ENCODE data around the gene CERS2.

- TF ChIP-seq POLR2AphosphoS5 (IDR thresholded peaks at IDR 0.05; ENCODE audit: low read depth, low read length) (no peak), JUND (IDR thresholded peaks at IDR 0.05) (no peak), FOXM1 (IDR thresholded peaks at IDR 0.05; ENCODE audit: low read depth) (no peak), RXRA (IDR thresholded peaks at IDR 0.05; ENCODE audit: borderline replicate concordance, low read depth) (no peak)
- TF ChIP-seq, protein P1, sequence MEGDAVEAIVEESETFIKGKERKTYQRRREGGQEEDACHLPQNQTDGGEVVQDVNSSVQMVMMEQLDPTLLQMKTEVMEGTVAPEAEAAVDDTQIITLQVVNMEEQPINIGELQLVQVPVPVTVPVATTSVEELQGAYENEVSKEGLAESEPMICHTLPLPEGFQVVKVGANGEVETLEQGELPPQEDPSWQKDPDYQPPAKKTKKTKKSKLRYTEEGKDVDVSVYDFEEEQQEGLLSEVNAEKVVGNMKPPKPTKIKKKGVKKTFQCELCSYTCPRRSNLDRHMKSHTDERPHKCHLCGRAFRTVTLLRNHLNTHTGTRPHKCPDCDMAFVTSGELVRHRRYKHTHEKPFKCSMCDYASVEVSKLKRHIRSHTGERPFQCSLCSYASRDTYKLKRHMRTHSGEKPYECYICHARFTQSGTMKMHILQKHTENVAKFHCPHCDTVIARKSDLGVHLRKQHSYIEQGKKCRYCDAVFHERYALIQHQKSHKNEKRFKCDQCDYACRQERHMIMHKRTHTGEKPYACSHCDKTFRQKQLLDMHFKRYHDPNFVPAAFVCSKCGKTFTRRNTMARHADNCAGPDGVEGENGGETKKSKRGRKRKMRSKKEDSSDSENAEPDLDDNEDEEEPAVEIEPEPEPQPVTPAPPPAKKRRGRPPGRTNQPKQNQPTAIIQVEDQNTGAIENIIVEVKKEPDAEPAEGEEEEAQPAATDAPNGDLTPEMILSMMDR (IDR thresholded peaks at IDR 0.05) = no peak
- TF ChIP-seq, protein P2, sequence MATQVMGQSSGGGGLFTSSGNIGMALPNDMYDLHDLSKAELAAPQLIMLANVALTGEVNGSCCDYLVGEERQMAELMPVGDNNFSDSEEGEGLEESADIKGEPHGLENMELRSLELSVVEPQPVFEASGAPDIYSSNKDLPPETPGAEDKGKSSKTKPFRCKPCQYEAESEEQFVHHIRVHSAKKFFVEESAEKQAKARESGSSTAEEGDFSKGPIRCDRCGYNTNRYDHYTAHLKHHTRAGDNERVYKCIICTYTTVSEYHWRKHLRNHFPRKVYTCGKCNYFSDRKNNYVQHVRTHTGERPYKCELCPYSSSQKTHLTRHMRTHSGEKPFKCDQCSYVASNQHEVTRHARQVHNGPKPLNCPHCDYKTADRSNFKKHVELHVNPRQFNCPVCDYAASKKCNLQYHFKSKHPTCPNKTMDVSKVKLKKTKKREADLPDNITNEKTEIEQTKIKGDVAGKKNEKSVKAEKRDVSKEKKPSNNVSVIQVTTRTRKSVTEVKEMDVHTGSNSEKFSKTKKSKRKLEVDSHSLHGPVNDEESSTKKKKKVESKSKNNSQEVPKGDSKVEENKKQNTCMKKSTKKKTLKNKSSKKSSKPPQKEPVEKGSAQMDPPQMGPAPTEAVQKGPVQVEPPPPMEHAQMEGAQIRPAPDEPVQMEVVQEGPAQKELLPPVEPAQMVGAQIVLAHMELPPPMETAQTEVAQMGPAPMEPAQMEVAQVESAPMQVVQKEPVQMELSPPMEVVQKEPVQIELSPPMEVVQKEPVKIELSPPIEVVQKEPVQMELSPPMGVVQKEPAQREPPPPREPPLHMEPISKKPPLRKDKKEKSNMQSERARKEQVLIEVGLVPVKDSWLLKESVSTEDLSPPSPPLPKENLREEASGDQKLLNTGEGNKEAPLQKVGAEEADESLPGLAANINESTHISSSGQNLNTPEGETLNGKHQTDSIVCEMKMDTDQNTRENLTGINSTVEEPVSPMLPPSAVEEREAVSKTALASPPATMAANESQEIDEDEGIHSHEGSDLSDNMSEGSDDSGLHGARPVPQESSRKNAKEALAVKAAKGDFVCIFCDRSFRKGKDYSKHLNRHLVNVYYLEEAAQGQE (IDR thresholded peaks at IDR 0.05; ENCODE audit: low read depth, low read length) = no peak
These were observed 29.8 kb downstream of the CERS2 start for GRCh38 chr1:150944856-150945255.
